Calu3 (cell line): ENCODE data around the gene SLC25A13. TPM values are rescaled to one million over a fixed set of nuclear protein-coding genes. Genes with fewer than 3 reads are reported as not detected.

Experiments
- BruUV-seq: library from RNA; stranded (reverse); fragments of 400-500 nt; replicated peaks from 2 replicates; lab custom pipeline; 2021; lab: Mats Ljungman, UMichigan
- CTCF ChIA-PET: fragments of 300-600 bp; sonication (Branson Sonifier 250); formaldehyde crosslinking; loops from one replicate; lab custom pipeline; 2022; ENCODE audit warnings: antibody characterized with exemption; lab: Charles Lee
- DNase-seq: peaks from one replicate; pipeline ENCODE4 v3.0.0; 2022
- H3K27ac Mint-ChIP-seq: one replicate; pipeline ENCODE4 v1.8.0; 2022; ENCODE audit warnings: mixed read lengths; ENCODE audit not compliant: unreplicated experiment
- H3K27me3 Mint-ChIP-seq: one replicate; pipeline ENCODE4 v1.8.0; 2022; ENCODE audit warnings: mixed read lengths; ENCODE audit not compliant: unreplicated experiment
- H3K36me3 Mint-ChIP-seq: one replicate; pipeline ENCODE4 v1.8.0; 2022; ENCODE audit warnings: mild to moderate bottlenecking, moderate library complexity, mixed read lengths; ENCODE audit not compliant: insufficient read depth, unreplicated experiment
- H3K4me1 Mint-ChIP-seq: one replicate; pipeline ENCODE4 v1.8.0; 2022; ENCODE audit warnings: mild to moderate bottlenecking, low read depth, mixed read lengths; ENCODE audit not compliant: unreplicated experiment
- H3K4me3 Mint-ChIP-seq: one replicate; pipeline ENCODE4 v1.8.0; 2022; ENCODE audit warnings: mild to moderate bottlenecking, low read depth, moderate library complexity, mixed read lengths; ENCODE audit not compliant: unreplicated experiment
- H3K9me3 Mint-ChIP-seq: one replicate; pipeline ENCODE4 v1.8.0; 2022; ENCODE audit warnings: low read depth, mixed read lengths; ENCODE audit not compliant: unreplicated experiment
- intact Hi-C: fragments of 100-400 bp; cut with micrococcal nuclease; formaldehyde crosslinking; loops from one replicate; pipeline ENCODE4 v1.10.0; 2022; ENCODE audit not compliant: unreplicated experiment
- total RNA-seq: library from RNA; stranded (reverse); gene quantifications from 2 replicates; pipeline ENCODE4 v1.2.3, GENCODE V29; 2022
- TF ChIP-seq, protein P1 (sequence below): fragments of 200-600 bp; IDR thresholded peaks from one replicate; pipeline ENCODE4 v1.8.0; 2022; ENCODE audit warnings: antibody characterized with exemption; ENCODE audit not compliant: unreplicated experiment

SLC25A13 gene
- total RNA-seq, 1 experiment from 2014 or later = 18.1 TPM

- intact Hi-C loops = no loop called here
- no peaks in the 10 kb centered on the region for H3K9me3 Mint-ChIP-seq
- no TSS peak for BruUV-seq
- TF ChIP-seq, protein P1, sequence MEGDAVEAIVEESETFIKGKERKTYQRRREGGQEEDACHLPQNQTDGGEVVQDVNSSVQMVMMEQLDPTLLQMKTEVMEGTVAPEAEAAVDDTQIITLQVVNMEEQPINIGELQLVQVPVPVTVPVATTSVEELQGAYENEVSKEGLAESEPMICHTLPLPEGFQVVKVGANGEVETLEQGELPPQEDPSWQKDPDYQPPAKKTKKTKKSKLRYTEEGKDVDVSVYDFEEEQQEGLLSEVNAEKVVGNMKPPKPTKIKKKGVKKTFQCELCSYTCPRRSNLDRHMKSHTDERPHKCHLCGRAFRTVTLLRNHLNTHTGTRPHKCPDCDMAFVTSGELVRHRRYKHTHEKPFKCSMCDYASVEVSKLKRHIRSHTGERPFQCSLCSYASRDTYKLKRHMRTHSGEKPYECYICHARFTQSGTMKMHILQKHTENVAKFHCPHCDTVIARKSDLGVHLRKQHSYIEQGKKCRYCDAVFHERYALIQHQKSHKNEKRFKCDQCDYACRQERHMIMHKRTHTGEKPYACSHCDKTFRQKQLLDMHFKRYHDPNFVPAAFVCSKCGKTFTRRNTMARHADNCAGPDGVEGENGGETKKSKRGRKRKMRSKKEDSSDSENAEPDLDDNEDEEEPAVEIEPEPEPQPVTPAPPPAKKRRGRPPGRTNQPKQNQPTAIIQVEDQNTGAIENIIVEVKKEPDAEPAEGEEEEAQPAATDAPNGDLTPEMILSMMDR = no peak
- DNase-seq = no peak
- H3K36me3 Mint-ChIP-seq = no peaks in the 10 kb centered on the region
- CTCF ChIA-PET = interaction anchor here (0.5 kb wide), 1 partner anchor 63 kb away, joined by 8 read pairs; no protein-coding TSS in a partner anchor
- H3K27ac Mint-ChIP-seq = no peak overlapping the region
- H3K4me1 Mint-ChIP-seq = peaks cover 14% of the 10 kb centered on the region
- H3K4me3 Mint-ChIP-seq = no peak overlapping the region
- H3K27me3 Mint-ChIP-seq = no peaks in the 10 kb centered on the region
These were observed 39.1 kb downstream of the SLC25A13 start for GRCh38 chr7:96282835-96283234.

GRCh38 chr7:96277921-96278320 is 44.0 kb downstream of the SLC25A13 start:
- BruUV-seq = no TSS peak
- intact Hi-C loops = no loop called here

DNA sequence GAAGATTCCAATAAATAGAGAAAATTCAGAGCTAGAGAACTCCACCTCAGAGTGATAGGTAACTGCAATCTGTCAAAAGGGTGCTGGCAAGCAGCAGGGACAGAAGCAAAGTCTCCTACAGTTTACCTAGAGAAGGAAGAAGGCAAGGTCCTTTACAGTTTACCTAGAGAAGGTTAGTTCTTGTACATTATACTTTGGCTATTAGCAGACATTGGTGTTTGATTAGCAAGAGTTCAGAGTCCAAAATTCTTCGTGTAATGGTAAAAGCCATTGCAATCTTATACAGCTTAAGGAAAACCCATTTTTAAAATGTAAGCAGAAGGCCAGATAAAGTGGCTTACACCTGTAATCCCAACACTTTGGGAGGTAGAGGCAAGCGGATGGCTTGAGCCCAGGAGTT is 45.9 kb downstream of the SLC25A13 start:
- H3K27me3 Mint-ChIP-seq = no peaks in the 10 kb centered on the region
- TF ChIP-seq, protein P1 = no peak
- no TSS peak for BruUV-seq
- H3K27ac Mint-ChIP-seq = no peak overlapping the region
- H3K4me1 Mint-ChIP-seq = no peaks in the 10 kb centered on the region
- no peak overlapping the region for H3K4me3 Mint-ChIP-seq
- CTCF ChIA-PET = no interaction called here
- H3K9me3 Mint-ChIP-seq = no peaks in the 10 kb centered on the region
- intact Hi-C loops = no loop called here
- no peaks in the 10 kb centered on the region for H3K36me3 Mint-ChIP-seq
- DNase-seq = no peak

More at GRCh38 chr7:96277921-96278320, 44.0 kb downstream of the SLC25A13 start:
- Mint-ChIP-seq H3K27ac (no peak overlapping the region), H3K27me3 (no peaks in the 10 kb centered on the region), H3K36me3 (no peaks in the 10 kb centered on the region), H3K4me1 (no peaks in the 10 kb centered on the region), H3K4me3 (no peak overlapping the region), H3K9me3 (no peaks in the 10 kb centered on the region)
- TF ChIP-seq, protein P1 = no peak
- CTCF ChIA-PET = no interaction called here
- no peak for DNase-seq

DNA sequence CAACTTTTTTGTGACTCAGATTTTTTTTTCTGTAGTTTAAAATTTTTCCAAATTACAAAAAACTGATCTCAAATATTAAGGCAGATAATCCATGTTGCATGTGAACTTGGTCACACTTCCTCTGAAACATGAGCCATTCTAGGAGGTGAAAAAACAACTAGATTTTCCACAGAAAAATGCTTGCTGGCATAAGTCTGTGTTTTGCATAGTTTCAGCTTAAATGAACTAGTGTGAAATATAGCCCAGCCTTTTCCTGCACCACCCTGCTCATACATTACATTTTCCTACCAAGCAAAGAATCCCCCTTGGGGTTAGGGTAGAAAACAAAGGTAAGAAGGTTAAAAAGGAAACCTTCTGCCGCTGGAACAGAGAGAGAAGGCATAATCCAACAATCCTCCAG is 48.2 kb downstream of the SLC25A13 start:
- no peak for DNase-seq
- Mint-ChIP-seq H3K27me3 (no peaks in the 10 kb centered on the region), H3K4me1 (no peaks in the 10 kb centered on the region), H3K36me3 (no peaks in the 10 kb centered on the region), H3K9me3 (peaks cover 2% of the 10 kb centered on the region), H3K27ac (no peak overlapping the region), H3K4me3 (no peak overlapping the region)
- TF ChIP-seq, protein P1 = no peak
- BruUV-seq = no TSS peak
- CTCF ChIA-PET = no interaction called here
- intact Hi-C loops = no loop called here
